HG03558 (cell line): ENCODE results near the gene PSMG3.

Experiments
- ATAC-seq: cut with Tn5 transposase; IDR thresholded peaks from one replicate; pipeline ENCODE4 v1.9.1; 2021; ENCODE audit warnings: moderate number of reproducible peaks; ENCODE audit not compliant: unreplicated experiment; ENCODE audit errors: extremely low read depth

Gene PSMG3

DNA sequence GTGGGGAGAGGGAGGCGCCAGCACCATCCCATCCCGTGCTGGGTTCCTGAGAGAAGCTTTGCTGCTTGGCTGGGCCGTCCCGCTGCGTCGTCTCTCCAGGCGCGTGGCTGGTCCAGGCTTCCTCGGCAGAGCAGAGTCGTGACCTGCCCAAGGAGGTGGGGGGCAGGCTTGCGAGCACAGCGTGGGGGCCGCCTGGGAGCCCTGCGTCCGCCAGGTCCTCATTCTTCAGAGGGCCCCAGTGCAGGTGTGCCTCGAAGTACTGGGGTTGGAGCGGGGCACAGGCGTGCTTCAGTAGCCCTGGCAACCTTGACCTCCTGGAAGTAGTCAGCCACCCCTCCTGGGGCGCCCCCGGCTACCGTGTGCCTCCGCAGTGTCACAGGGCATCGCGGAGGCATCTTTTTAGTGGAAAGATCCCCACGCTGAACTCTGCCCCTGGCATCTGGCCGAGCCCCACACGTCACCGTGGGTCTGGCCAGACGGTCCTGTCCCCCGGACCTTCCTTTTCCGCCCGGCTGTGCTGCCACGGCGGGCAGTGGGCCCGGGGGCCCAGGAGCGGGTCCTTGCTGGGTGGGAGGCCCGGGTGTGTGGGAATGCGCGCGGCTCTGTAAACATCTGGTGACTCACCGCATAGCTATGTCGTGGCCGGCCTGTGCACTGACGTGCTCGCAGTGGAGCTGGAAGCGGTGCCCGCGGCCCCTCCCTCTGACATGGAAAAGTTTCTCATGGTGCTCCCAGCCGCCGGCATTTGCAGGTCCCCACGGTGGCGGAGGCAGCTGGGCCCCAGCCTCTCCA is 32.9 kb downstream of the PSMG3 start:
- no peak for ATAC-seq

DNA sequence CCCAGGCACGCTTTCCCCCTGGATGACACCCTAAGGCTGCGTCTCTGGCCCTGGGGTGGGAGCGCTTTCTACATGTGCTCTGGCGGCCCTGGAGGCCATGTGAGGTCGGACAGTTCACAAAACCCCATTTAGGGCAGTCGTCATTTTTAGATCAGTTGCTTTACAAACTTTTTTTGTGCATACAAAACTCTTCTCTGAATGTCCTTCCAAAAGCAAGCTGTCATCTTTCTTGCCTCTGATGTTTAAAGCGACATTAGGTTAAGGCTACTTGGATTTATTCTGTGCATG is 33.4 kb downstream of the PSMG3 start:
- no peak for ATAC-seq

GRCh38 chr7:1535701-1536454 is 34.0 kb downstream of the PSMG3 start:
- no peak for ATAC-seq

DNA sequence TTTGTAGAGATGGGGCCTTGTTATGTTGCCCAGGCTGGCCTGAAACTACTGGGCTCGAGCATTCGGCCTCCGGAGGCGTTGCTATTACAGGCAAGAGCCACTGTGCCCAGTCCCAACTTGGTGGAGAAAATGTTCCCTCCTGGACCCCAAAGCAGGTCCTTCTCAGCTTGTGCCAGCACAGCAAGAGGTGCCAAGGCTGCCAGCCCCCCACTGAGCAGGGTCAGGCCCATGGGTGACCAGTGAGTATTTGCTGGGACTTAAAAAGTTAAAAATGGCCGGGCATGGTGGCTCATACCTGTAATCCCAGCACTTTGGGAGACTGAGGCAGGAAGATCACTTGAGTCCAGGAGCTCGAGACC is 34.8 kb downstream of the PSMG3 start:
- ATAC-seq, result no peak

- no peak for ATAC-seq
Observed at GRCh38 chr7:1534330-1535099, 35.3 kb downstream of the PSMG3 start.

DNA sequence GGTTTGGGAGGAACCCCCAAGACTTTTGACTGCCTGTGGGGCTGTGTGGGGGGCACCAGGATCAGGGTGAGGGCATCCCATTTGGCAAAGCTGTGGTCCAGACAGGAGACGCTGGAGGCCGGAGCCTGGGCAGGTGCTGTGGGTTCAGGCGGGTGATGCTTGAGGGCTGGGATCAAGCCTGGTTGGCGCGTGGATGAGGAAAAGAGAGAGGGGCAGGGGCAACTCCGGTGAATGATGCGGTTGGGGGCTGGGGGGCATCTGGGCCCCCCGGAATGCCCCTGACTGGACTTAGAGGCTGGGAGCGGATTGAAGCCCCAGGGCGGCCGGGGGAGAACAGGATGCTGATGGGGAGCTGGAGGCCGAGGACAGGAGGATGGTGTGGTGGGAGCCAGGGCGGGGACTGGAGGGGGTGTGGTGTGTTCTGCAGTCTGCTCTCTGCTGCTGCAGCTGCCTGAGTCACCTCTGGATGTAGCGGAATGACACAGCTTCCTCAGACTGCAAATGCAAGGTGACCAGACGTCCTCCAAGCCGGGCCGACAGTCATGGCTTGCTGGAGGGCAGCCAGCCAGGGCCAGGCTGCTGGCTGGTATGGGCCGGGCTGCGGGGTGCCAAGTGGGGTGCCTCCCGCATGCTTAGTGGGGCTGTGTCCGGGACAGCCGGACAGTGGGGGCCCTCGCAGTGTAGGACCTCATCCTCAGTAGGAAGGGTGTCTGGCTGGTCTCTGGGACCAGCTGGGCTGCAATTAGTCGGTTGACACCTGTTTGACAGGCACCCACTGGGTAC is 36.1 kb downstream of the PSMG3 start:
- no peak for ATAC-seq

DNA sequence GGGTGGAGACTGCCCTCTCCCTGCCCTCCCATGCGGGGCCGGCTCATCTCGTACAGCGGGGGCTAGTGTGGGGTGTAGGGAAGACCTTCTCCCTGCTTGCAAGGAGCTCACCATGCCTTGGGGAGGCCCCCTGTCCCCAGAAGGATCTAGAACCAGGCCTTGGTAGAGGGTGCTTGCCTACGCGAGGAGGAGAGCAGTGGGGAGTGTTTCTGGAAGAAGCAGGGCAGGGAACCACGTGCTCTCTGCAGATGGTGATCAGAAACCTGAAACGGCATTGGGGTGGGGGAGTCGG is 36.6 kb downstream of the PSMG3 start:
- ATAC-seq, result no peak

DNA sequence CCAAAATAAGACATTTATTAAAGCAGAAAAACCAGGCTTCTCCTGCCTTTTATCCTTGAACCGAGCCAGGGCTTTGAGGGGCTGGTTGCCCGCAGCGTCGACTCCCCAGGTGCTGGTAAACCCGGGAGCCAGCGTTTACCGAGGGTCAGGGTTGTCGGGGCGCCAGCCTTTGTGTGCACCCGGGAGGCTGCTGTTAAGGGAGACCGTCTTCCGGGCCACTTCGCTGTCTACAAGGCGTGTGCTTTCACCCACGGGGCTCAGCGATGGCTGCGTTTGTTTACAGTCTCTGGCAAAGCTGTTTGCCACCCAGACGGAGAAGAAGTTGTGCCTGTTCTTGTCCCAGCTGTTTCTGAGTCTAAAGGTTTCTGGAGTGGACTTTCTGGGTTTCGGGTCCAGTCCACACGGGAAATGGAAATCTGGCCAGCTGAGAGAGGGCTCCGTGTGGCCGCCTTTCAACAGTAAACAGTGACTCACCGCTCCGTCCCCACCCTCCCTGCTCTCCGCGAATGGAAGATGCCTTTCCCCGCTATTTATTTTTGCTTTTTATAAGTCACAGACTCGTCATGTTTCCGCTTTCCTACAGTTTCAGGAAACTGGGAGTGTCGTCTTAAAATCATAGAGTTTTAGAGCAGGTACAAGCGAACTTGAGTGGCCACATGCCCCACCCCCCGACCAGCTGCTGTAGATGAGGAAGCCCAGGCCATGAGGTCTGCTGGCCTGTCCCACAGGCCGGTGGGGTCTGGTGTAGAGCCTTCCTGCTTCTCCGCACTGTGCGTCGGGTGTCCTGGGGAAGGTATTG is 37.2 kb downstream of the PSMG3 start:
- ATAC-seq, result no peak

DNA sequence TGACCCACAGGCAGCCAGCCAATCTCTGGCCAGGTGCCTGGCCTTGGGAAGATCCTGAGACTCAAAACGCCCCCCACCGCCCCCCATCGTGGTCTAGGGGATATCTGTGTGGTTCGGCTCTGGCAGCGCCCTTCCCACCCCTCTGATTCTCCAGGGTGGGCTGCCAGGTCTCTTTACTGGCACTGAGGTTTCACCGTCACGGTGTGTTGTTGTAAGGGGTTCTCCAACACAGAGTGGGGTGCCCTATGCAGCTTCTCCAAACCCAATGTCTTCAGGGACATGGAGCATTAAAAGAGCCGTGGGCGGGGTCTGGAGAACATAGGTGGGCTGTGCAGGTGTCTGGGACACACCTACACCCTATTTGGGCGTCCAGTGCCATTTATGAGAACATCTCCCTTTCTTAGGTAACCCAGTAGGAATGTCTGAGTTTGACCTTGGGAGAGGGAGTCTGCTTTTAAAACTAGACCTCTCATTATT is 37.8 kb downstream of the PSMG3 start:
- ATAC-seq, result no peak

DNA sequence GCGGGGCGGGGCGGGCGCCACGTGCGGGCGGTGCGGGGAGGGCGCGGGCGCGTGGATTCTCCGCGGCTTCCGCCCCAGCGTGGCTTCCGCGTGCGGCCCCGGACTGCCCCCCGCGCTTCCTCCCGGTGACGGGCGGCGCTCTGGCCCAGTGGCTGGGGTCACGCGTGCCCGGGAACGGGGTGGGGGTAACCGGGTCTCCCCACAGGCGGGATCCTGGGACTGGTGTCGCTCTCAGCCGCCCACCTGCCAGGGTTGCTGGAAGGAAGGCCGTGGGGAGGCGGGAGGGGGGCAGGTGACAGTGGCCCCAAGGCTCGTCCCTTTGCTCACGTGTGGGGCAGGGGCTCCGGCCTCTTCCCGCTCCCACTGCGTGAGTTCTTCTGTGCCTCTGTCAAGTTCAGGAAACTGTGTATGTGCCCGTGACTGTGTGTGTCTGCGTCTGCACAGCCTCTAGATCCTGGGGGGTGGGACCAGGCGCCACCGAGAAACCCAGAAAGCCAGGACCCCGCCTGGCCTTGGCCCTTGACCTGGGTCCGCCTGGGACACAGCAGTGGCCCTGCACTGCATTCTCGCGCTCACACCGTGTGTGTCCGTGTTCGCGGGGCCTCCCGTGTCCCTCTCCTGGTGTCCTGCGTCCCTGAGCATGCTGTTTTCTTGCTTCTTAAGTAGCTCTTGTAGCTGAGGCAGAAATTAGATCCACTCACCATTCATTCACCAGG is 38.4 kb downstream of the PSMG3 start:
- no peak for ATAC-seq

GRCh38 chr7:1530946-1531262 is 38.9 kb downstream of the PSMG3 start:
- no peak for ATAC-seq

- ATAC-seq, result no peak
Observed at GRCh38 chr7:1529383-1530116, 40.3 kb downstream of the PSMG3 start.

DNA sequence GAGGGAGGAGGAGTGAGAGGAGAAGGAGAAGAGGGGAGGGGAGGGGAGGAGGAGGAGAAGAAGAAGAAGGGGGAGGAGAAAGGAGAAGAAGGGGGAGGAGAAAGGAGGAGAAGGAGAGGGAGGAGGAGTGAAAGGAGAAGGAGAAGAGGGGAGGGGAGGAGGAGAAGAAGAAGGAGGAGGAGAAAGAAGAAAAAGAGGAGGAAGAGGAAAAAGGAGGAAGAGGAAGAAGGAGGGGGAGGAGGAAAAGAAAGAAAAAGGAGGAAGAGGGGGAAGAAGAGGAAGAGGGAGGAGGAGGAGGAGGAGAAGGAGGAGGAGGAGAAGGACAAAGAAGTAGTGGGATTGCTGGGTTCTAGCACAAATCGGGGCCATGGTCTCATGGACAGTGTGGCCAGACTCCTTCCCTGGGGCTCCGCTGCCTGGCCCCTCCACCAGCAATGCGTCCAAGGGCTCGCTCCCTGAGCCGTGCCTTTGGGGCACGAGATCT is 43.5 kb downstream of the PSMG3 start:
- no peak for ATAC-seq

DNA sequence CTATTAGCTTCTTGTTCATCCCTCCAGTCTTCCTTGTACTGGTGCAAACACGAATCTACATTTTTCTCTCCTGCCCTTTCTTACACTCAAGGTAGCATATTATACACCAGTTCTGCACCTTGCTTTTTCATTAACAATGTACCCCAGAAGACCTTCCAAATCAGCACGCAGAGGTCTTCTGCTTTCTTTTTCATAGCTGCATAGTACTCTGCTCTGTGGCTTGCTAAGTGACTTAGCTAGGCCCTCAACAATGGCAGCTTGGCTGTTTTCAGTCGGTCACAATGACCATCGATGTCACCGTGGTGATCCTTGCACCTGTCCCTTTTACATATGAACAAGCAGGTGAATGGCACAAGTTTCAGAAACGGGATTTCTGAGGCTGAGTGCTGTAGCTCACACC is 44.4 kb downstream of the PSMG3 start:
- ATAC-seq, result no peak

GRCh38 chr7:1523844-1524243 is 46.0 kb downstream of the PSMG3 start:
- ATAC-seq, result no peak

DNA sequence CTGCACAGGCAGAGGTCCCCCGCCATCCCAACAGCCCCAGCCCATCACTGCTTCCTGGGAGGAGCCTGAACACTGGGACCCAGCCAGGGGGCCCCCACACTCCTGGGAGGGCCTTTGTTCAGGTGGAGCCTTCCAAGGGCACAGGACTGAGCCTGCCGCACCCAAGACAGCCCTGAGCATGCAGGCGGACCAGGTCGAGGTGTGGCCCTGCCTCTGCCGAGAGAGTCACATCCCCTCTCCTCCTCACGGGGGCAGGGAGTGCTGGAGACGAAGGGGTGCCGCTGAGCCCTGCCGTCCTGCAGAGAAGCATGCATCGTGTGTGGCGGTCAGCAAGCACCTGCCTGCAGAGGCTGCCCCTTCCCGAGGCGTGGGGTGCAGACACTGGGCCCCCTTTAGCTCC is 46.6 kb downstream of the PSMG3 start:
- no peak for ATAC-seq

- no peak for ATAC-seq
Observed at GRCh38 chr7:1521456-1521855, 48.4 kb downstream of the PSMG3 start.

DNA sequence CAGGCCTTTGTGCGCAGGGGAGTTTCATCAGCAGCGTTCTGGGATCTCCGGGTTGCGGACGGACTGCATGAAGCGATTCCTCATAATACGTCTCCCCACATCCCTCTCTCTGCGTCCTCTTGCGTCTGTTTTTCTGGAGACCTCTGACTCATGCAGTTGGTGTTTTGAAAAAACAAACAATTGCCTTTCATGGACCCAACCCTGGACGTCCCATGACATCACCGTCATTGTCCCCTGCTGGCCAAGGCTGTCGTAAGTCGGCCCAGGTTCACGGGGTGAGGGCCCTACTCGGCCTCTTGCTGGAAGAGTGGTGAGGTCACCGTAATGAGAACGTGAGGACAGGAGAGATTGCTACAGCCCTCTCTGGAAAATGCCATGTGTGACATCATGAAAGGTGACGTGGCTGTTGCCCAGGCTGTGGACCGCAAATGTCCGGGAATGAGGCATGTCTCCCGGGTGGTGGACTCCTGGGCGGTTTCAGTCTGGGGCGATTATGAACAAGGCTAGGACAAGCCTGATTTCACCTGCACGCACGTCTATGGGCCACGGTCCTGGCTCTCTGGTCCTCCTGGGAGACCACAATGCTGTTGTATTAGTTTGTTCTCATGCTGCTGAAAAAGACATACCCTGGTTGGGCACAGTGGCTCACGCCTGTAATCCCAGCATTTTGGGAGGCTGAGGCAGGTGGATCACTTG is 49.1 kb downstream of the PSMG3 start:
- no peak for ATAC-seq
